Fibroblast of the aortic adventitia (primary cell): ENCODE results near the gene PELI2. TPM values are rescaled to one million over a fixed set of nuclear protein-coding genes. Genes with fewer than 3 reads are reported as not detected.

Source experiments
- DNase-seq: peaks from one replicate; pipeline ENCODE4 v3.0.0-alpha.2; 2010; ENCODE audit warnings: low read depth
- H3K4me3 ChIP-seq: 2 replicates; pipeline ENCODE4 v1.5.1; 2011; ENCODE audit warnings: low read depth, mild to moderate bottlenecking, control low read depth, low read length, moderate library complexity
- CTCF ChIP-seq: IDR thresholded peaks from 2 replicates; pipeline ENCODE4 v1.5.1; 2011; ENCODE audit warnings: mild to moderate bottlenecking, low read length, control low read depth, inconsistent platforms; ENCODE audit not compliant: insufficient read depth
- total RNA-seq: library from RNA; depleted of rRNA; stranded (reverse); fragments of >200 nt; gene quantifications from 2 replicates; pipeline ENCODE4 v1.2.3, GENCODE V29; 2012; ENCODE audit warnings: low replicate concordance

Gene PELI2
- total RNA-seq, 1 donor = 14.0 TPM

- H3K4me3 ChIP-seq = no peak overlapping the region
- DNase-seq = no peak
- TF ChIP-seq CTCF = no peak
These were observed 30.3 kb upstream of the PELI2 start for GRCh38 chr14:56087671-56088471.

GRCh38 chr14:56088941-56089340, 29.3 kb upstream of the PELI2 start:
- no peak overlapping the region for H3K4me3 ChIP-seq
- no peak for DNase-seq
- no peak for TF ChIP-seq CTCF

DNA sequence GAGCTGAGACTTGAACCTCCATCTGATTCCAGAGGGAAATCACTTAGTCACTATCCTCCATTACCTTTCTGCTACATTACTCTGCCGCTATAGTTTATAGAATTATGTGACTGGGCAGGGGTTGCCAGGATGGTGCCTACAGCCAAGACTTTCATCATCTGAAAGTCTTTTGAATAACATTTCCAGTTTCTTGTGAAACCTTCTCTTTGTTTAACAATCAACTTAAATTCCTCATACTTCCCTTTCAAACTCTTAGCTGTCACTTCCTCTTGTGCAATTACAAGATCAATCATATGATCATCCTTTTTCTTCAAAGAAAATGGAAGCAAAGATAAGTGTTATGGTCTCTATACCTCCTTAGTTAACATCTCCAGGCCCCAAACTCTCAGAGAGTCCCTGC, 25.4 kb upstream of the PELI2 start:
- no peak overlapping the region for H3K4me3 ChIP-seq
- no peak for TF ChIP-seq CTCF
- peak; percentile 21 for DNase-seq

DNA sequence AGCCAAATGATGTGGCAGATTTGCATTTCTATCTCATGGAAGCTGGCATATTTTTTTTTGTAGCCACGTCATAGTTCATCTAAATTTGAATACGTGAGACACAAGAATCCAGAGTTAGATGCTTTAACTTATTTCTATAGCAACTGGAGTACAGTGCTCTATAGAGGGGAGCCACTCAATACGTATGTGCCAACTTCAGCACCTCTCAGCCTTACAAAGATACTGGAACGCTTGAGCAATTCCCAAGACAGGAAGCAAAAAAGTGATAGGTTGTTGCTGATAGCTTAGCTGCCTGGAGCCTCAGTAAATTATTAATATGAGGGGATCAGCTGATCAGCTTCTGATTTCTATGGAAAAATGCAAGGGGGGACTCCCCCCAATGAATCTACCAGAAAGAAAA, 24.1 kb upstream of the PELI2 start:
- no peak for TF ChIP-seq CTCF
- no peak for DNase-seq
- no peak overlapping the region for H3K4me3 ChIP-seq

DNA sequence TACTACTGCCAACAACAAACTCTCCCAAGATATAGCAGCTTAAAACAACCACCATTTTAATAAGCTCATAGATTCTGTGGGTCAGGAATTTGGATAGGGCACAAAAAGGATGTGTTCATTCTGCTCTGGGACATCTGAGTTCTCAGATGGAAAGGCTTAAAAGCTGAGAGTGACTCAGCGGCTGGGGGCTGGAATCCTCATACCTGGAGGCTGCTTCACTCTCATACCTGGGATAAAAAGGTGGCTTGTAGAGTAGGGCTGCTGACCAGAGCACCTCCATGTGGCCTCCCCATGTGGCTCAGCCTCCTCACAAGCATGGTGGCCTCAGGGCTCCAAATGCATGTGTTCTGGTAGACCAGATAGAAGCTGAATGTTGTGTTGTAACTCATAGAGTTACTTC, 20.2 kb upstream of the PELI2 start:
- H3K4me3 ChIP-seq = no peak overlapping the region

GRCh38 chr14:56099081-56099797, 19.0 kb upstream of the PELI2 start:
- H3K4me3 ChIP-seq = no peak overlapping the region
- no peak for TF ChIP-seq CTCF
- DNase-seq = peak; percentile 27

More for the DNA sequence above, 20.2 kb upstream of the PELI2 start:
- TF ChIP-seq CTCF = no peak
- no peak for DNase-seq
